Cerebellar nuclear complex (tissue), 1 donor: ENCODE results near the gene ZNF444.
"Not testable (repeated sequence)": the region's sequence is repeated elsewhere in the genome, so short reads cannot be mapped to it uniquely, and the experiment has no call there.

Experiments used
- DNase-seq, 2 experiments: peaks; one replicate each; lab custom pipeline; 2025; lab: John Stamatoyannopoulos, UW

Gene ZNF444

DNA sequence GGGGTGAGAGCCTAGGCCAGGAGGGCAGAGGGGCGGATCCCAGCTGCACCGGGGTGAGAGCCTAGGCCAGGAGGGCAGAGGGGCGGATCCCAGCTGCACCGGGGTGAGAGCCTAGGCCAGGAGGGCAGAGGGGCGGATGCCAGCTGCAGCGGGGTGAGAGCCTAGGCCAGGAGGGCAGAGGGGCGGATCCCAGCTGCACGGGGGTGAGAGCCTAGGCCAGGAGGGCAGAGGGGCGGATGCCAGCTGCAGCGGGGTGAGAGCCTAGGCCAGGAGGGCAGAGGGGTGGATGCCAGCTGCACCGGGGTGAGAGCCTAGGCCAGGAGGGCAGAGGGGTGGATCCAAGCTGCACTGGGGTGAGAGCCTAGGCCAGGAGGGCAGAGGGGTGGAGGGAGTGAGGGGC, 35.2 kb downstream of the ZNF444 start:
- DNase-seq = not testable (repeated sequence)

- no peak for DNase-seq
Measured at GRCh38 chr19:56176881-56177280, 35.8 kb downstream of the ZNF444 start.

DNA sequence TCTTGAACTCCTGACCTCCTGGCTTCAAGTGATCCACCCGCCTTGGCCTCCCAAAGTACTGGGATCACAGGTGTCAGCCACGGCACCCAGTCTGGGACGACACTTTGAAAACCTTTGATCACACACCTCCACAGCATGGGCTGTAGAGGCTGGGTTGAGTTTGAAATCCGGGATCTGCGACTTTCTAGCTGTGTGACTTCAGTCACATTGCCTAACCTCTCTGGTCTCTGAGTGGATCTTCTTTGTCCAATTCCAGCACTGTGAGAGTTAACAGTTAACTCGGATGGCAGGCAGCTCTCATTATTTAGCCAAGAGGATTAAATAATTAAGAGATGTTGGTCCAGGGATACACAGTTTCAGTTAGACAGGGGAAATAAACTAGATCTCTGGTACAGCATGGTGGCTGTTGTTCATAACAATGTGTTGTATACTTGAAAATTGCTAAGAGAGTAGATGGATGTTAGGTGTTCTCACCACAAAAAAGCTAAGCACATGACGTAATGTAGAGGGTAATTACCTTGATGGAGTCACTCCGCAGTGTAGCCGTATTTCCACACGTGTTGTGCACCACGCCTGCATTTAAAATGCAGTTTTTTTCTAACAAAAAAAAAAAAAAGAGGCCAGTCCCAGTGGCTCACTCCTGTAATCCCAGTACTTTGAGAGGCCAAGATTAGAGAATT, 36.6 kb downstream of the ZNF444 start:
- DNase-seq = no peak

DNA sequence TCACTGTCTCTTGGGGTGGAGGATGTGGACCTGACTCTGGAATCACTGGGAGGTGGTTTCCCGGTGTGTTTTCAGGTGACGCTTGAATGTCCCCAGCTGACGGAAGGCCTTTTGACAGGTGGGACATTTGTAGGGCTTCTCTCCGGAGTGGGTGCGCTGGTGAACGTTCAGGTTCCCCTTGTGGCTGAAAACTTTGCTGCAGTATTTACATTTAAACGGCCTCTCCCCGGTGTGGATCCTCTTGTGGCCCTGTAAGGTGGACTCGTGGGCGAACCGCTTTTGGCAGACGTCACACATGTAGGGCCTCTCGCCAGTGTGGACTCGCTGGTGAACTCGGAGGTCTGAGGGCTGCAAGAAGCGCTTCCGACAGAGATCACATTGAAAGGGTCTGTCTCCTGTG, 48.7 kb downstream of the ZNF444 start:
- no peak for DNase-seq

GRCh38 chr19:56191115-56191514, 50.0 kb downstream of the ZNF444 start:
- DNase-seq = no peak

DNA sequence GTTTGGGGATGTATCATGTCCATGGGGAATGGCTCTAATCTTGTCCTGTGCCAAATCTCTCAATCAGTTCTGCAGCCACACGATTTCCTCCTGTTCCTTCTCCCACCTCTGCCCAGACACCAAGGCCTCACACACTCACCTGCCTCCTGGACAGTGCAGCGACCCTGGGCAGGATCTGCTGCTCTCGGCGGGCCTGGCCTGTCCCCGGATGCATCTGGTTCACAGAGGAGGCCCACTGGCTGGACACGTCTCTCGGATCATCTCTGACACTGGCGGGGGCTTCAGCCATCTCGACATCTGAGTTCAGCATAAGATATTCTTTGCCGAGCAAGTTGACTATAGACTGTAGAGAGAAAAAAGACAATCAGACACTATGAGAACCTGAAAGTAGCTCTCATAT, 50.6 kb downstream of the ZNF444 start:
- no peak for DNase-seq

DNA sequence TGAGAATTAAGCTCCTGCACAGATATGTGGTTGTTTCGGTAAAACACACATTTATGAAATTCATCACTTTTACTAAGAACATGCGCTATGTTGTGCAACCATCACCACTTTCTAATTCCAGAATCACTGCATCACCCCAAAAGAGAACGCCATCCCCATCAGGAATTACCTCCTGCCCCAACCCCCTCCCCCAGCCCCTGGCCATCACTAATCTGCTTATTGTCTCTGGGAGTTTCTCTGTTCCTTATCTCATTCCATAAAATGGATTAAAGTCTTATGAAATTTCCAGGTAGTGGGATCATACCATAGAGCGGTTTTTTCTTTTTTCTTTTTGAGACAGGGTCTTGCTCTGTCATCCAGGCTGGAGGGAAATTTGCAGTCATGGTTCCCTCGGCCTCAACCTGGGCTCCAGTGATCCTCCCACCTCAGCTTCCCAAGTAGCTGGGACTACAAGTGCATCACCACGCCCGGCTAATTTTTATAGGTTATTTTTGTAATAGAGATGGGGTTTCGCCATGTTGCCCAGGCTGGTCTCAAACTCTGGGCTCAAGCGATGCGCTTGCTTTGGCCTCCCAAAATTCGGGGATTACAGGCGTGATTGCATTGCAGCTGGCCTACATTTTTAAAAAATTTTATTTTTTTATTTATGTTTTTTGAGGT, 53.0 kb downstream of the ZNF444 start:
- no peak for DNase-seq

GRCh38 chr19:56197646-56198045, 56.6 kb downstream of the ZNF444 start, which contains the start of gene ZSCAN5B:
Gene ZSCAN5B, minus strand, starts transcription at chr19:56197783. Its CDS starts 4,731 bp downstream, at chr19:56193052.
- DNase-seq = not testable (repeated sequence)

DNA sequence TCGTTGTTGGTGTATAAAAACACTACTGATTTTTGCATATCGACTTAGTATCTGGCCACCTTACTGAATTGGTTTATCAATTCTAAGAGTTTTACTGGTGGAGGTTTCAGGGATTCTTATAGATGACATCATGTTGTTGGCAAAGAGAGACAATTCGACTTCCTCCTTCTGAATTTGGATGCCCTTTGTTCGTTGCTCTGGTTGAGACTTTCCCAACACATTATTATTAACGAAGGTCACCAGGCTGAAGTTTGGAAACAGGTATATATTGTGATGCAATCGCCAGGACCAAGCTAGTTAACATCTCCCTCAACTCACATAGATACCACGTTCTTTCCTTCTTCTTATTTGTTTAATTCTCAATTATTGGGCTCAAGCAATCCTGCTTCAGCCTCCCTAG, 58.6 kb downstream of the ZNF444 start:
- no peak for DNase-seq

GRCh38 chr19:56201973-56202372, 60.9 kb downstream of the ZNF444 start, which contains the start of gene ZSCAN5C:
Gene ZSCAN5C, plus strand, starts transcription at chr19:56202273. Its CDS starts 3,641 bp downstream, at chr19:56205914.
- no peak for DNase-seq

- DNase-seq = not testable (repeated sequence)
Measured at GRCh38 chr19:56207581-56207980, 66.5 kb downstream of the ZNF444 start.

DNA sequence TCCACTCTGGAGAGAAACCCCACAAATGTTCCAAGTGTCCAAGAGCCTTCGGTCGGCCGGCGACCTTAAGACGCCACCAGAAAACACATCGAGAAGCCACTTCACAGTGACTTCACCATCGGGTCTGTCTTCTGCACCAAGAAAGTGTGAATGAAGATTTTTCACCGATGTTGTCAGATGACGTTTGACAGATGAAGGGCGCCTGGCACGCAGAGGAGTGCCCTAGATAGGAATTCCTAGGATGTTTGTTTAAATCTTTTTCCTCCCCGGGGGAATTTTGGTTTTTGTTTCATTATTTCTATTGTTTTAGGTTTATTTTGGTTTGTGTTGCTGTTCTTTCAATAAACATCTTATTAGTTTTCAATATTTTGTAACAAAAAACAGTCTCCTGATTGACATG, 68.0 kb downstream of the ZNF444 start:
- DNase-seq = no peak

GRCh38 chr19:56210036-56210435, 68.9 kb downstream of the ZNF444 start:
- DNase-seq = not testable (repeated sequence)
